Skeletal muscle tissue (tissue), 4 donors: Measurements from ENCODE around the gene FZD10. TPM values are rescaled to one million over a fixed set of nuclear protein-coding genes. Genes with fewer than 3 reads are reported as not detected.

Source experiments
- H3K27ac ChIP-seq: one replicate; pipeline ENCODE4 v1.7.0; 2013; ENCODE audit warnings: mild to moderate bottlenecking, low read depth, low read length, inconsistent platforms
- H3K27me3 ChIP-seq, 3 donors: one replicate each; pipeline ENCODE4 v1.7.0; 2013; ENCODE audit warnings: low read length in 3 of 3; ENCODE audit not compliant: control insufficient read depth in 3 of 3, insufficient read depth in 3 of 3
- H3K36me3 ChIP-seq, 3 donors: one replicate each; pipeline ENCODE4 v1.7.0; 2013; ENCODE audit warnings: low read length in 3 of 3; ENCODE audit not compliant: control insufficient read depth in 3 of 3, insufficient read depth in 3 of 3
- H3K4me1 ChIP-seq, 3 donors: one replicate each; pipeline ENCODE4 v1.7.0; 2013; ENCODE audit warnings: low read length in 3 of 3, mild to moderate bottlenecking in 3 of 3; ENCODE audit not compliant: control insufficient read depth in 3 of 3, insufficient read depth in 3 of 3
- H3K4me3 ChIP-seq, 3 donors: one replicate each; pipeline ENCODE4 v1.7.0; 2013; ENCODE audit warnings: low read length in 3 of 3
- H3K9ac ChIP-seq, 3 donors: one replicate each; pipeline ENCODE4 v1.7.0; 2013; ENCODE audit warnings: low read length in 3 of 3, mild to moderate bottlenecking in 3 of 3, moderate library complexity in 2 of 3, low read depth in 1 of 3
- H3K9me3 ChIP-seq, 3 donors: one replicate each; pipeline ENCODE4 v1.7.0; 2013; ENCODE audit warnings: low read length in 3 of 3; ENCODE audit not compliant: control insufficient read depth in 3 of 3
- total RNA-seq: library from RNA; depleted of rRNA; stranded (reverse); fragments of >200 nt; gene quantifications from one replicate; pipeline ENCODE4 v1.2.3, GENCODE V29; 2014
- donor health status: Osteomylitis.

FZD10 gene
- total RNA-seq, 1 donor from 2014 or later, result 5.7 TPM

DNA sequence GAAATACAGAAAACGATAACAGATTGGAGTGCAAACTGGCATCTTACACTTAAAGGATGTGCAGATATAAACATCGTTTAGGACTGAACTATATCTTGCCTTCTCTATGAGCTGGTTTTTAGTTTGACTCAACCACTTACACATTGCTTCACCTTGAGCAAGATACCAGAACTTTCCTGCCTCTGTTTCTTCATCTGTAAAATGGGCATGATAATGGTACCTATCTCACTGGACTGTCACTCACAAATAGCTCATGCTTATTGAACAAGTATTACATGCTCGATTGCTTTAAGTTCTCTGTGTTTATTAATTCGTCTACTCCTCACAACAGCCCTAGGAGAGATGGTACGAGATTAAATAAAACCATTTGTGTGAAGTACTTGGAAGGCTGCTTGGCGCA, 7.7 kb downstream of the FZD10 start:
- no peak overlapping the region for H3K4me3 ChIP-seq
- H3K4me1 ChIP-seq, result no peaks in the 10 kb centered on the region
- peaks cover 0 to 2% (median 0%) of the 10 kb centered on the region in 3 donors for H3K9me3 ChIP-seq
- H3K9ac ChIP-seq, result no peak overlapping the region
- H3K36me3 ChIP-seq, result no peaks in the 10 kb centered on the region
- no peak overlapping the region for H3K27ac ChIP-seq
- H3K27me3 ChIP-seq, result peaks cover 7 to 19% (median 10%) of the 10 kb centered on the region in 3 donors

DNA sequence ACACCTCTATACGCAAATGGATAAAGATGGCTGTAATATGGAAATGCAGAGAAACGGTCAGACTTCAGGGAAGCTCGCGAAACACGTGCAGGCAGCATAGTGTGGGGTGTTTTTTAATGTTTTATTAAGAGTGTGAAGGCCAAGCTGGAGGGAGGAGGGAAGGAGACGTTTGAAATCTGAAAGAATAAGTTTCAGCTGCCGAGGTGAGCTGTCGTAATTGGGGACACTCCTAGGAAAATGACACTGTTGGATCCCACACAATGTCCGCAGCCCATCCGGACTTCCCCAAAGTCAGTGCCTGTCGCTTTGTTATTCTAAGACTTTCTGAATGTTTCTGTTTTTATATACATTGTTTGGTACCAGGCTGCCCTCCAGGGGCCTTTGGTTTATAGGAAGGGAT, 8.3 kb downstream of the FZD10 start:
- H3K9me3 ChIP-seq, result peaks cover 0 to 2% (median 0%) of the 10 kb centered on the region in 3 donors
- no peak overlapping the region for H3K27ac ChIP-seq
- H3K9ac ChIP-seq, result no peak overlapping the region
- no peaks in the 10 kb centered on the region for H3K36me3 ChIP-seq
- no peak overlapping the region for H3K4me3 ChIP-seq
- H3K27me3 ChIP-seq, result peaks cover 7 to 19% (median 10%) of the 10 kb centered on the region in 3 donors
- no peaks in the 10 kb centered on the region for H3K4me1 ChIP-seq

DNA sequence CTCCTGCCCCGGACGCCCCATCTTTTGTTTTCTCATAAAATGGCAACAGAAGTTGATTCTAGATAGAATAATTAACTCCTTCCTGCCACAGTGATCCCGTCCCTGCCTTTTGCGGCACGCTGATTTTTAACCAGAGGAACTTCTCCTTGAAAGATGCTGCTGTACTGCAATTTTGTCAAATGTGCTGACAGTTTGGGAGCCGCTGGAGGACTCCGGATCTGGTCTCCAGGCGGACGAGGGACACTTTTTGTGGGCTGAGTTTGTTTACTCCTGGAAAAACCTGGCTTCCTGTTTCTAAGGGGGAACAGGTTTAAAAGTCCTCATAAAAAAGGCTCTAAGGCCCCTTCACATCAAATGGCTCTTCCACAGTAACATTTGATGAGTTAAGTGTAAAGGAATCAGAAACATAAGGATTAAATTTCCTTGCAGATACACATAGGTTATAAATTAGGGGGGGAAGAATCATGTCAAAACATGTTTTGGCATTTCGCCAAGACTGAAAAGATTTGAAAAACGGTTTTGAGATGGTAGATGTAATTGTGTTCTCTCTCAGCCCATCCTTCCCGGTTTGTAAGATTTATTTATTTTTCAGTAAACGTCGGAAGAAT, 15.5 kb downstream of the FZD10 start:
- Histone ChIP-seq H3K9ac (no peak overlapping the region), H3K4me1 (no peaks in the 10 kb centered on the region), H3K27ac (no peak overlapping the region), H3K27me3 (peaks cover 0 to 8% (median 0%) of the 10 kb centered on the region in 3 donors), H3K36me3 (no peaks in the 10 kb centered on the region), H3K4me3 (no peak overlapping the region), H3K9me3 (peaks cover 0 to 3% (median 2%) of the 10 kb centered on the region in 3 donors)

DNA sequence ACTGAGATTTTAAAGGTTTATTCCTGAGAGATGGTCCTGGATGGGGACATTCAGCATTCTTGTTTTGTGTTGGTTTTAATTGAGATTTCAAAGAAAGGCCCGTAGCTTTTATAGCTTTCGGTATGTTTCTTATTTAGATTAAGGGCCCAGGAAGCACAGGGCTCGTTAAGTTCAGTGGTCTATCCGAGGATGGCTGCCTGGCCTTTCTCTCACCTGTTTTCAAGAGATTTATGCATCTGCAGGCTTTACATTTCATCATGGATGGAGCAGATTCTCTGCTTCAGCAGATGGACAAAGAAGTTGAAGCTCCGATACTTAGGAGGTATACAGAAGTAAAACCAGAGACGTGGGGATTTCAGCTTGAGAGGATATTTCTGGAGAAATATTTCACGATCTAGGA, 16.0 kb downstream of the FZD10 start:
- Histone ChIP-seq H3K27me3 (peaks cover 0 to 8% (median 0%) of the 10 kb centered on the region in 3 donors), H3K36me3 (no peaks in the 10 kb centered on the region), H3K9ac (no peak overlapping the region), H3K27ac (no peak overlapping the region), H3K9me3 (peaks cover 0 to 3% (median 2%) of the 10 kb centered on the region in 3 donors), H3K4me1 (no peaks in the 10 kb centered on the region), H3K4me3 (no peak overlapping the region)

DNA sequence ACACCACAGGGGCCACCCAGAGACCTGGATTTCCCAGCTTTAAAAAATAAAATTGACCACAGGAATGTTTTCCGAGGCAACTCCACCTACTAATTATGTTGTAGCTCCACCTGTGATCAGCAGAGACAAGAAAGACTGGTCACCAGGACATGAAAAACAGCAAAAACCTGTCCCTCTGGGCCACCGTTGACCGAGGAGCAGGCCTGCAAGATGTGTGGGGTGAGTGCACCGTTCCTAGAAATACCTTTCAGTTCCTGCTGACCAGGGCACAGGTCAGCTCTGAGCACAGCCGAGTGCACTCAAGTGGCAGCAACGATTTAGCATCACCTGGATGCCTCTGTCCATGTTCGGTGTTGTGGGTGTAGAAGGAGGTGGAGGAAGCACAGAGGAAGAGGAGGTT, 16.9 kb downstream of the FZD10 start:
- Histone ChIP-seq H3K27me3 (peaks cover 0 to 8% (median 5%) of the 10 kb centered on the region in 3 donors), H3K9ac (no peak overlapping the region), H3K4me1 (no peaks in the 10 kb centered on the region), H3K36me3 (no peaks in the 10 kb centered on the region), H3K4me3 (no peak overlapping the region), H3K9me3 (peaks cover 0 to 3% (median 2%) of the 10 kb centered on the region in 3 donors), H3K27ac (no peak overlapping the region)

DNA sequence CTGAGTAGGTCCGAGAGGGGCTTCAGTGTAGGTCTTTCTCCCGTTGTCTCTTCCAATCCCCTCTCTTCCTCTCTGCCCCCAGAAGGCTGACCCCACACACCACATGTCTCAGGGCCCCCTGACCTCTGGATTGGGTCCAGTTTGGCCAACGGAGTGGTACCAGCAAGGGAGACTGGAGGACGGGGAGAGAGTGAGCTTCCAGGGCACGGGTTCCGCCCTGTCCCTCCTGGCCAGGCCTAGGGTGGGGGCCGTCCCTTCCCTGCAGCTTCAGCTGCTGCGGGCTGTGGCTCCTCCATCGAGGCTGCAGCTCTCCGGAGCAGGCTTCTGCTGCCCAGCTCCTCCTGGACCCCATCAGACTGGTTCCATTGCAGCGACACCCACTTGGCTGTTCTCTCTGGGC, 17.4 kb downstream of the FZD10 start:
- H3K9me3 ChIP-seq, result peaks cover 0 to 3% (median 2%) of the 10 kb centered on the region in 3 donors
- peaks cover 0 to 8% (median 5%) of the 10 kb centered on the region in 3 donors for H3K27me3 ChIP-seq
- H3K4me1 ChIP-seq, result no peaks in the 10 kb centered on the region
- H3K27ac ChIP-seq, result no peak overlapping the region
- H3K4me3 ChIP-seq, result no peak overlapping the region
- H3K36me3 ChIP-seq, result no peaks in the 10 kb centered on the region
- no peak overlapping the region for H3K9ac ChIP-seq

DNA sequence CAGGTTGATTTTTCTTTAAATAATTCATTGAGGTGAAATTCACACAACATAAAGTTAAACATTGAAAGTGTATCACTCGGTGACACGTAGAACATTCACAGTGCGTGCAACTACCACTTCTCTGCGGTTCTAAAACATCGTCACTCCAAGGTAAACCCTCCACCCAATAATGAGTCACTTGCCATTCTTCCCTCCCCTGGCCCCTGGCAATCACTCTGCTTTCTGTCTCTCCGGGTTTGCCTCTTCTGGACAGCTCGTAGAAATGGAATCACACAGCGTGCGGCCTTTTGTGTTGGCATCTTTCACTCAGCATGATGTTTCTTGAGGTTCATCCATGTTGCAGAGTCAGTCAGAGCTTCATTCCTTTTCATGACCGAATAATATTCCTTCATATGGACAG, 18.9 kb downstream of the FZD10 start:
- Histone ChIP-seq H3K27me3 (peaks cover 0 to 16% (median 5%) of the 10 kb centered on the region in 3 donors), H3K4me3 (no peak overlapping the region), H3K36me3 (no peaks in the 10 kb centered on the region), H3K9me3 (peaks cover 0 to 3% (median 2%) of the 10 kb centered on the region in 3 donors), H3K9ac (no peak overlapping the region), H3K27ac (no peak overlapping the region), H3K4me1 (peaks cover 0 to 2% (median 0%) of the 10 kb centered on the region in 3 donors)

DNA sequence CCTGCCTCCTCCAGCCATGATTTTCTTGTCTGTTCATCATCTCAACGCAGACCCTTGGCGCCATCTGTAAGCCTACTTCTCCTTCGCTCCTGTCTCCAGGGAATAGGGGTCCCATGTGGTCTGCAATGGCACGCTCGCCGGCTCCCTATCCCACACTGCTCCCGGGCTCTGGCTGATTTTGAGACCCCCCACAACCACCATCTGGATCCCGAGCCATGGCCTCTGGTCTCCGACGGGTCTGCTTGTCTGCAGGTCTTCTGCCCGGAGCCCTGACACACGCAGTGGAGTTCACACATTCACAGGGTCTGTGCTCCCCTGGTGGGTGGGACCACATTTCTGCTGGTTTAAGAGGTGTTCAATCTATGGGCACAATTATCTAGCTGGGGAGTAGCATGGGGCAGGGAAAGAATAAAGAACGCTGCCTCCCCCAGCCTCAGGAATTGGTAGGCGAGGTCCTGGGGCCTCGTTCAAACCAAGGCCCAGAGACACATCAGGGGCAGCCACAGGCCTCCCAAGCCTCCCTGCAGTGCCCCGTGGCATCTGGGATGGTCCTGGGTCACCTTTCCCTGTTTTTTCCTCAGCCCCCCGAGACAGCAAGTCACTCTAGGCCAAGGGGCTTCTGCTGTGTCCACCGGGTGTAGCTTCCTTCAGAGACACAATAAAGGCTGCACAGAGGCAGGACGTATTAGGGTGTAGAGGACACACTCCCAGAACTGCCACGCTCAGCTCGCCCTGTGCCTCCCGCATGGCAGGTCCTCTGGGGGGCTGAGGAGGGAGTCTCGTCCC, 21.5 kb downstream of the FZD10 start:
- Histone ChIP-seq H3K27ac (no peak overlapping the region), H3K36me3 (no peaks in the 10 kb centered on the region), H3K9me3 (peaks cover 0 to 3% (median 2%) of the 10 kb centered on the region in 3 donors), H3K4me1 (peaks cover 0 to 2% (median 0%) of the 10 kb centered on the region in 3 donors), H3K4me3 (no peak overlapping the region), H3K9ac (no peak overlapping the region), H3K27me3 (peaks cover 0 to 13% (median 5%) of the 10 kb centered on the region in 3 donors)

DNA sequence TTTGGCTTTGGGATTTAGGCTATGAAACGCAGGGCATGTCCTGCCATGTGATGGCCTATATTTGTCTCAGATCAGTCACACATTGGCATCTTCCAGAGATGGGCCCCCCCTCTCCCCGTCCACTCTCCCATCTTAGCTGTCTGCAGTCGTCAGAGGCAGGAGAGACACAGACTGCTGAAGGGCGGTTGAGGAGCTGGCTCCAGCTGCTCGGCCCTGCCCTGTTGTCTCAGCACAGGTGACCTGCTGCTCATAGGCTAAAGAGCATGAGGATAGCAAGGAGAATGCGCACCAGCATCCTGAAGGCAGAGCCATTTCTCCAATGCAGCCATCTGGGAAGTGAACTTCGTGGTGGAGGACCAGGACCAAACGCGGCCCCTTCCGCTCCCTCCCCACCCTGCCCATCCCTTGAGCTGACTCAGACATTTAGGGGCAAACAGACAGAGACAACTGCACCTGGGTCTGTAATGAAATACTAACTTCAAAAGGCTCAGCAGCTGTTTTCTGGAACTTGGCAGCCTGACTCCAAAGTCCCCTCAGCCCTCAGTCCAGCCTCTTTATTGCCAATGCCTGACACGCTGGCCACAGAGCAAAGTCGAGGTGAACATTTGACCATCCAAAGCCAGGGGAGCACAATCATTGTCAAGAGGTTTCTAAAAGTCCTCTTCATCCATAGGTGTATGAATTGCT, 22.3 kb downstream of the FZD10 start:
- H3K4me1 ChIP-seq, result peaks cover 0 to 2% (median 0%) of the 10 kb centered on the region in 3 donors
- no peak overlapping the region for H3K27ac ChIP-seq
- peaks cover 0 to 10% (median 5%) of the 10 kb centered on the region in 3 donors for H3K27me3 ChIP-seq
- no peak overlapping the region for H3K4me3 ChIP-seq
- H3K9ac ChIP-seq, result no peak overlapping the region
- no peaks in the 10 kb centered on the region for H3K36me3 ChIP-seq
- peaks cover 0 to 3% (median under 1%) of the 10 kb centered on the region in 3 donors for H3K9me3 ChIP-seq
